SU-DHL-6 (cell line): Measurements from ENCODE around the gene ROGDI.

ENCODE experiments used
- H2AFZ ChIP-seq: fragments of 200-600 bp; sonication (generic); 2 replicates; pipeline ENCODE4 v1.6.1; 2014; ENCODE audit warnings: low read depth, mild to moderate bottlenecking, moderate library complexity, mixed read lengths, antibody characterized with exemption, low read length; ENCODE audit not compliant: severe bottlenecking
- H3F3A ChIP-seq: fragments of 200-600 bp; shearing (Covaris generic); 2 replicates; pipeline ENCODE4 v1.6.0; 2016; ENCODE audit warnings: antibody characterized with exemption, mild to moderate bottlenecking; ENCODE audit not compliant: insufficient read depth
- H3K27ac ChIP-seq: fragments of 200-600 bp; sonication (generic); 2 replicates; pipeline ENCODE4 v1.5.1; 2016; ENCODE audit warnings: low read depth, mild to moderate bottlenecking, low read length, moderate library complexity, mixed read lengths
- H3K27me3 ChIP-seq: fragments of 200-600 bp; sonication (generic), shearing (Covaris generic); 2 replicates; pipeline ENCODE4 v1.6.0; 2014; ENCODE audit warnings: mild to moderate bottlenecking, low read length
- H3K36me3 ChIP-seq: fragments of 200-600 bp; sonication (generic); 2 replicates; pipeline ENCODE4 v1.6.1; 2014; ENCODE audit warnings: mild to moderate bottlenecking, low read length, mixed read lengths
- H3K4me2 ChIP-seq: fragments of 300-600, 200-600 bp; shearing (Covaris generic), sonication (generic); 2 replicates; pipeline ENCODE4 v1.6.0; 2014; ENCODE audit warnings: low read length, low read depth, mild to moderate bottlenecking; ENCODE audit not compliant: poor library complexity, severe bottlenecking
- H3K4me3 ChIP-seq: fragments of 200-600 bp; sonication (generic); 2 replicates; pipeline ENCODE4 v1.5.1; 2014; ENCODE audit warnings: antibody characterized with exemption, low read length, mild to moderate bottlenecking, mixed read lengths; ENCODE audit not compliant: insufficient read depth, poor library complexity, severe bottlenecking
- H3K79me2 ChIP-seq: fragments of 200-600 bp; sonication (generic); 2 replicates; pipeline ENCODE4 v1.6.1; 2014; ENCODE audit warnings: mild to moderate bottlenecking, low read length, moderate library complexity; ENCODE audit not compliant: insufficient read depth
- H3K9ac ChIP-seq: fragments of 200-600 bp; sonication (generic); 2 replicates; pipeline ENCODE4 v1.7.0; 2014; ENCODE audit warnings: mild to moderate bottlenecking, low read length
- H3K9me2 ChIP-seq: fragments of 200-600 bp; sonication (generic); replicated peaks from 2 replicates; pipeline ENCODE4 v1.6.1; 2014; ENCODE audit warnings: low read length; ENCODE audit not compliant: insufficient read depth
- H3K9me3 ChIP-seq: fragments of 200-600 bp; sonication (generic); 2 replicates; pipeline ENCODE4 v1.6.1; 2014; ENCODE audit warnings: low read length, mixed read lengths; ENCODE audit not compliant: insufficient read depth
- H4K20me1 ChIP-seq: fragments of 200-600 bp; sonication (generic); 2 replicates; pipeline ENCODE4 v1.6.1; 2014; ENCODE audit warnings: low read depth, mild to moderate bottlenecking, antibody characterized with exemption, low read length, moderate library complexity, mixed read lengths
- EZH2phosphoT487 ChIP-seq: fragments of 200-600 bp; sonication (generic), shearing (Covaris generic); conservative IDR thresholded peaks from 2 replicates; pipeline ENCODE4 v1.6.1; 2018; ENCODE audit warnings: mild to moderate bottlenecking, antibody characterized with exemption, low read length, moderate library complexity, mixed read lengths
- TF ChIP-seq, protein P1 (sequence below): fragments of 200-600 bp; sonication (generic); IDR thresholded peaks from one replicate; pipeline ENCODE4 v1.5.1; 2017; ENCODE audit warnings: antibody characterized with exemption, mild to moderate bottlenecking, low read length, moderate library complexity; ENCODE audit not compliant: insufficient read depth, poor library complexity, severe bottlenecking

ROGDI gene

DNA sequence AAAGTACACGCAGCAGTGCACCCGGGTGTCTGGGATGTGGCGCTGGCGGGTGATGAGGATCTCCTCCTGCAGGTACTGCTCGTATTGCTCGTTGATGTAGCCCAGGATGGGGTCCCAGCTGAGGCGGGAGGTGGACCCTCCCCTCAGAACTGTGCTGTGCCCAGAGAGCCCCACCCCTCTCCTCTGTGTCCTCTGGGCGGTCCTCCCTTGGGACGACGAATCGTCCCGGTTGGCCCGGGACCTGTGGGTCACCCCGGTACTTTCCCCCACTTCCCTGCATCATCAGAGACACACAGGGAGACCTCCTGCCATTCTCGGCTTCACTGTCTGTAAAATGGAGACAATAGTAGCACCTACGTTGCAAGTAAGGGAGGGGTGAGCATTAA lies 18.5 kb downstream of the ROGDI start:
- no peak overlapping the region for H2AFZ ChIP-seq
- no peaks in the 10 kb centered on the region for H3K36me3 ChIP-seq
- no peaks in the 10 kb centered on the region for H4K20me1 ChIP-seq
- H3K4me2 ChIP-seq = no peak overlapping the region
- H3K9me3 ChIP-seq = no peaks in the 10 kb centered on the region
- TF ChIP-seq, protein P1, sequence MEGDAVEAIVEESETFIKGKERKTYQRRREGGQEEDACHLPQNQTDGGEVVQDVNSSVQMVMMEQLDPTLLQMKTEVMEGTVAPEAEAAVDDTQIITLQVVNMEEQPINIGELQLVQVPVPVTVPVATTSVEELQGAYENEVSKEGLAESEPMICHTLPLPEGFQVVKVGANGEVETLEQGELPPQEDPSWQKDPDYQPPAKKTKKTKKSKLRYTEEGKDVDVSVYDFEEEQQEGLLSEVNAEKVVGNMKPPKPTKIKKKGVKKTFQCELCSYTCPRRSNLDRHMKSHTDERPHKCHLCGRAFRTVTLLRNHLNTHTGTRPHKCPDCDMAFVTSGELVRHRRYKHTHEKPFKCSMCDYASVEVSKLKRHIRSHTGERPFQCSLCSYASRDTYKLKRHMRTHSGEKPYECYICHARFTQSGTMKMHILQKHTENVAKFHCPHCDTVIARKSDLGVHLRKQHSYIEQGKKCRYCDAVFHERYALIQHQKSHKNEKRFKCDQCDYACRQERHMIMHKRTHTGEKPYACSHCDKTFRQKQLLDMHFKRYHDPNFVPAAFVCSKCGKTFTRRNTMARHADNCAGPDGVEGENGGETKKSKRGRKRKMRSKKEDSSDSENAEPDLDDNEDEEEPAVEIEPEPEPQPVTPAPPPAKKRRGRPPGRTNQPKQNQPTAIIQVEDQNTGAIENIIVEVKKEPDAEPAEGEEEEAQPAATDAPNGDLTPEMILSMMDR = no peak
- no peak for TF ChIP-seq EZH2phosphoT487
- H3K9me2 ChIP-seq = no peaks in the 10 kb centered on the region
- no peaks in the 10 kb centered on the region for H3F3A ChIP-seq
- no peak overlapping the region for H3K9ac ChIP-seq
- H3K27me3 ChIP-seq = no peaks in the 10 kb centered on the region
- H3K79me2 ChIP-seq = no peaks in the 10 kb centered on the region
- H3K27ac ChIP-seq = no peak overlapping the region
- no peak overlapping the region for H3K4me3 ChIP-seq

DNA sequence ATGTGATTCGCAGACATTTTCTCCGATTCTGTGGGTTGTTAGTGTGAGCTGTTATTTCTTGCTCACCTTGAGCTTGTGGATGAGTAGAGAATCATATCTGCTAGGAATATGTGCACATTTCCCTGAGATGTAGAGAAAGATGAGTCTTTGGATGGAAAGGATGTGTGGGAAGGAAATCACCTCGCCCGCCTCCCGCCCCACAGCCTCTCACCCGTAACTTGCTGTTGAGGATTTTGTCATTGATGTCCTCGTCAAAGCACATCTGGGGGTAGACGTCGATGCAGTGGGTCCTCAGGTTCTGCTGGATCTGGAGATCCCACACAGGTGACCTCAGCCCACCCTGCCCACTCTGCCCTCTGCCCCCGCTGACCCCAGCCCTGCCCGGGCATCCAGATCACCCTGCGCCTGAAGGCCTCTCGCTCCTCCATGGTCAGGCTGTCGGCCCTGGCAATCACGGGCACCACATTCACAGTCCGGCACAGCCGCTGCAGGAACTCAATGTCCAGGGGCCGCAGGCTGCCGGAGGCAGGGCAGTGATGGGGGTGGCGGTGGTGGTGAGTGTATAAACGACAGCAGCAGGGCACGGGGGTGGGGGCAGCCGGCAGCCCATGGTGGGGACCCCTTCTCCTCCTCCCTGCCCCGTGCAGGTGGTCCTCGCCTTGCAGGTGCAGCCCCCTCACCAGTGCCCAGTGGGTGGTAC lies 19.0 kb downstream of the ROGDI start:
- no peaks in the 10 kb centered on the region for H3F3A ChIP-seq
- no peaks in the 10 kb centered on the region for H3K36me3 ChIP-seq
- H3K4me2 ChIP-seq = no peak overlapping the region

DNA sequence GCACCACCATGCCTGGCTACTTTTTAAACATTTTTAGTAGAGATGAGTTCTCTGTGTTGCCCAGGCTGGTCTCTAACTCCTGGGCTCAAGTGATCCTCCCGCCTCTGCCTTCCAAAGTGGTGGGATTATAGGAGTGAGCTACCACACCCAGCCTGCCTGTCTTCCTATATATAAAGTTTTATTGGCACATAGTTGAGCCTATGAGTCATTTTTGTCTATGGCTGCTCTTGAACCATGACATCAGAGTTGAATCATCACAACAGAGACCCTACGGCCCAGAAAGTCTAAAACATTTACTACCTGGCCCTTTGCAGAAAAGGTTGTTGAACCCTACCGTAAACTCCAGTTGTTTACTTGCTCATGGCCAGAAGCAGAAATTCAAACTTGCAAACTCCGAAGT lies 22.2 kb downstream of the ROGDI start:
- Histone ChIP-seq H3K27ac (no peak overlapping the region), H3K27me3 (no peaks in the 10 kb centered on the region), H3K4me3 (no peak overlapping the region), H3K79me2 (no peaks in the 10 kb centered on the region), H3K9me3 (no peaks in the 10 kb centered on the region), H3K9me2 (no peaks in the 10 kb centered on the region), H3F3A (no peaks in the 10 kb centered on the region), H3K4me2 (no peak overlapping the region), H4K20me1 (no peaks in the 10 kb centered on the region), H3K9ac (no peak overlapping the region), H3K36me3 (no peaks in the 10 kb centered on the region), H2AFZ (no peak overlapping the region)
- TF ChIP-seq, protein P1 = no peak
- no peak for TF ChIP-seq EZH2phosphoT487

More for the DNA sequence above, 19.0 kb downstream of the ROGDI start:
- no peaks in the 10 kb centered on the region for H3K27me3 ChIP-seq
- H3K9me2 ChIP-seq = no peaks in the 10 kb centered on the region
- H2AFZ ChIP-seq = no peak overlapping the region
- H3K4me3 ChIP-seq = no peak overlapping the region
- H3K9me3 ChIP-seq = no peaks in the 10 kb centered on the region
- no peak for TF ChIP-seq EZH2phosphoT487
- H3K9ac ChIP-seq = no peak overlapping the region
- no peaks in the 10 kb centered on the region for H3K79me2 ChIP-seq
- H3K27ac ChIP-seq = no peak overlapping the region
- no peaks in the 10 kb centered on the region for H4K20me1 ChIP-seq

DNA sequence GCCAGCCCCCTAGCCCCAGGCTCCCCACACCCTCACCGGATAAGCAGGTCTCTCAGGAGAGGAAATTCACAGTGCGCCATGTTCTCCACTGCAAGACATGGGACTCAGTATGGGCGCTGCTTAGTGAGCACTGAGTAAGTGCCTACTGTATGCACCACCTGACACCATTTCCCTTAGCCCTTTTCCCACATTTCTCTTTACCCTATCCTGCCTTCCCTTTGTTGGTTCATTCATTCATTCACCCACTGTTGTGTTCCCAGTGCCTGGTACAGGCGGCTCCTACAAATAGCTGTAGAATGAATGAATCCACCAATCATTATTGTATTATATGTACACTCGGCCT lies 24.4 kb downstream of the ROGDI start:
- no peak overlapping the region for H3K4me2 ChIP-seq
- H3K4me3 ChIP-seq = no peak overlapping the region
- H3K9me3 ChIP-seq = no peaks in the 10 kb centered on the region
- H3F3A ChIP-seq = no peaks in the 10 kb centered on the region
- H3K79me2 ChIP-seq = no peaks in the 10 kb centered on the region
- H2AFZ ChIP-seq = no peak overlapping the region
- no peak overlapping the region for H3K9ac ChIP-seq
- no peaks in the 10 kb centered on the region for H3K27me3 ChIP-seq
- H3K27ac ChIP-seq = no peak overlapping the region
- no peaks in the 10 kb centered on the region for H4K20me1 ChIP-seq
- TF ChIP-seq, protein P1 = no peak
- no peak for TF ChIP-seq EZH2phosphoT487
- no peaks in the 10 kb centered on the region for H3K36me3 ChIP-seq
- H3K9me2 ChIP-seq = no peaks in the 10 kb centered on the region
